ENCODE measurements around the gene CRTC1.

DNA sequence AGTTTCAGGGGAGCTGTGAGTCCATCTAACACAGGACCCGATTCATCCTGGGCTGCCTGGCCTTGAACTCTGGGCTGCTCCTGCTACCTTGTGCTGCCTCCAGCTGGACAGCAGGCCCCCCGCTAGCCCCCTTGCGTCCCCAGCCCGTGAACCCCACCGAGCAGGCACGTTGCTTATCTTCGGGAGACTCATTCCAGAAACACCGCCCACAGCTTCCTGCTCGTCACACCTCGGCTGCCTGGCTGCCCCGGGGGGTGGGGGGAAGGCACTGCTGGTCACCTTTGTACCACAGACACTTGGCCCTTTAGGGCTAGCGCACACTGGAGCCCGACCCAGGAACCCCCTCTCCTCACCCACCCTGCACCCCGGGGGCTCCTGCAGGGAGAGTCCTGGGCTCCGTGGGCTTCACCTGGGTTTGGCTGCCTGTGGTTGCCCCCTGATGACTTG is 48.1 kb downstream of the CRTC1 start:
- TF ChIP-seq ZNF197 (CRISPR knock-in tag; IDR thresholded peaks at IDR 0.05; ENCODE audit: low read depth): no peak
- TF ChIP-seq NR2C2 (CRISPR knock-in tag; IDR thresholded peaks at IDR 0.05): no peak
- no peak for TF ChIP-seq NR2C2 (tag; IDR thresholded peaks at IDR 0.05)
- no peak for TF ChIP-seq TARDBP (IDR thresholded peaks at IDR 0.05)
- no peak for TF ChIP-seq SLC30A9 (CRISPR knock-in tag; IDR thresholded peaks at IDR 0.05)
- TF ChIP-seq, protein P1, sequence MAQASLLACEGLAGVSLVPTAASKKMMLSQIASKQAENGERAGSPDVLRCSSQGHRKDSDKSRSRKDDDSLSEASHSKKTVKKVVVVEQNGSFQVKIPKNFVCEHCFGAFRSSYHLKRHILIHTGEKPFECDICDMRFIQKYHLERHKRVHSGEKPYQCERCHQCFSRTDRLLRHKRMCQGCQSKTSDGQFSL (CRISPR knock-in tag; IDR thresholded peaks at IDR 0.05): no peak
- TF ChIP-seq, protein P1 (tag; IDR thresholded peaks at IDR 0.05): no peak
- TF ChIP-seq SP2 (IDR thresholded peaks at IDR 0.05; ENCODE audit: extremely low read depth, low read depth, low read length, poor library complexity, severe bottlenecking): no peak
- no peak for TF ChIP-seq SMC3 (conservative IDR thresholded peaks at IDR 0.05; ENCODE audit: insufficient read depth, low read depth, low read length)
- no peak for TF ChIP-seq HMG20B (CRISPR knock-in tag; IDR thresholded peaks at IDR 0.05)
- TF ChIP-seq YY1 (IDR thresholded peaks at IDR 0.05; ENCODE audit: borderline replicate concordance in 1 of 3, control insufficient read depth in 1 of 3, extremely low read depth in 1 of 3, insufficient read depth in 3 of 3, insufficient read length in 1 of 3, insufficient replicate concordance in 2 of 3, low read depth in 1 of 3, low read length in 2 of 3): no peak
- TF ChIP-seq BHLHE40 (IDR thresholded peaks at IDR 0.05; ENCODE audit: low read length): no peak; the same call in 1 of the 2 replicates

Measured in K562 (cell line).